ENCODE data around the gene MBD2.
"Not testable (repeated sequence)": the region's sequence is repeated elsewhere in the genome, so short reads cannot be mapped to it uniquely, and the experiment has no call there.

Gene MBD2

DNA sequence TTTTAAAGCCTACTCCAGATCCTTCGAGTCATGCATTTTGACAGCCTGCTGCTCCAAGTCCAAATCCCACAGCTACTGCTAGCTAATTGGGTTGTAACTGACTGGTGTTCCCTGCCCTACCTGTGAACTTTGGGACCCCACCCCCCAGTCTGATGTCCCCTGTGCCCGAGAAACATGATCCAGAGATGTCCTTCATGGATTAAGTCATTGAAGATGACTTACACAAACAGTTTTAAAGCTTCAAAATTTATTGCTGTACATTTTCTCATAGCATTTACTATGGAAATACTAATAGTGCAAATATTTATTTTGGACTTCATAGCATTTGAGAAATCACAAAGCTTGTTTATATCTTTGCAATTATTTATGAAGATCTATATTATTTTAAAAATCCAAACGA is 73.1 kb downstream of the MBD2 start:
- in situ Hi-C loops (cut with HindIII; ENCODE audit: low sequenced_read_pairs), result no loop called here

DNA sequence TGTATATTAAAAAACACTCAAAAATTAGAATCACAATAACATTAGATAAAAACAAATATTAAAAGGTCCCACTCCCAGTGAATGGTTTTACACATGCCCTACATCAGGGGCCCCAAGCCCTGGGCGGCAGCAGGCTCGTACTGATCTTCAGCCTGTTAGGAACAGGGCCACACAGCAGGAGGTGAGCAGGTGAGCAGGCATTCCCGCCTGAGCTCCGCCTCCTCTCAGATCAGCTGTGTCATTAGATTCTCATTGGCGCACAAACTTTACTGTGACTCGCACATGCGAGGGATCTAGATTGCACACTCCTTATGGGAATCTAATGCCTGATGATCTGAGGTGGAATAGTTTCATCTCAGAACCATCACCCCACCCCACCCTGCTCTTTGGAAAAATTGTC is 74.2 kb downstream of the MBD2 start:
- in situ Hi-C loops (cut with HindIII; ENCODE audit: low sequenced_read_pairs), result no loop called here

GRCh38 chr18:54149078-54149697 is 75.3 kb downstream of the MBD2 start:
- in situ Hi-C loops (cut with HindIII; ENCODE audit: low sequenced_read_pairs), result no loop called here

- in situ Hi-C loops (cut with HindIII; ENCODE audit: low sequenced_read_pairs), result no loop called here
Observed at GRCh38 chr18:54148678-54149077, 75.8 kb downstream of the MBD2 start.

GRCh38 chr18:54148151-54148550 is 76.3 kb downstream of the MBD2 start:
- in situ Hi-C loops (cut with HindIII; ENCODE audit: low sequenced_read_pairs), result no loop called here

DNA sequence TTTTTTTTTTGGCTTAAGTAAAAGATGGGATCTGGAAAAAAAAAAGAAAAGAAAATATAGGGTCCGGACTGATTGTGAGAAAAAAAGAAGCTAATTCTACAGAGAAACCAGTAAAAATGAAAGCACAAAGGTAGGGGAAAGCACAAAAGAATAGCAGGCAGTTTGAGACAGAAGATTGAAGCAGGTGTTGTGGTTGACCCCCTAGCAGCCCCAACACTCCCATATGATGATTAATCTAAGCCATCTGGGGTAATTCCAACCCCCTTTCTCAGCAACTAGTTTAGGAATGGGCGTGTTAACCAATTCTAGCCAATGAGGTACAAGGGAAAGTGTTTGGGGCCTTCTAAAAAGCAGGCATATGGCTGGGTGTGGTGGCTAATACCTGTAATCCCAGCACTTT is 77.0 kb downstream of the MBD2 start:
- in situ Hi-C loops (cut with HindIII; ENCODE audit: low sequenced_read_pairs), result no loop called here

- in situ Hi-C loops (cut with HindIII; ENCODE audit: low sequenced_read_pairs), result no loop called here
Observed at GRCh38 chr18:54141041-54141608, 83.3 kb downstream of the MBD2 start.

DNA sequence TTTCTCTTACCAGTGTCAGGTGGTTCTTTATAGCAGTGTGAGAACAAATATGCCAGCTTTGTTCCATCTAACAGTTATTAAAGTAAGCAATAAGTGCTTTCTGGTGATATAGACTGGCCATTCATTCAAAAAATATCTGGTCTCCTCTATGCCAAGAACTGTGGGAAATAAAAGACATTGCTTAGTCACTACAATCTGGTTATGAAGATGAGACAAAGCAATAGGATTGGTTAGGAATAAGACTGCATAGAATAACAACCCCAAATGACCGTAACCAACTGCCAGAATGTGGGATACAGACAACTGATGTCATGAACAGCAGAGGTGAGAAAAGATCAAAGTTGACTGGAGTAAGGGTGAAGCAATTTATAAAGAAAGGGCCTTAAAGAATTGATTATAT is 83.8 kb downstream of the MBD2 start:
- in situ Hi-C loops (cut with HindIII; ENCODE audit: low sequenced_read_pairs), result no loop called here

DNA sequence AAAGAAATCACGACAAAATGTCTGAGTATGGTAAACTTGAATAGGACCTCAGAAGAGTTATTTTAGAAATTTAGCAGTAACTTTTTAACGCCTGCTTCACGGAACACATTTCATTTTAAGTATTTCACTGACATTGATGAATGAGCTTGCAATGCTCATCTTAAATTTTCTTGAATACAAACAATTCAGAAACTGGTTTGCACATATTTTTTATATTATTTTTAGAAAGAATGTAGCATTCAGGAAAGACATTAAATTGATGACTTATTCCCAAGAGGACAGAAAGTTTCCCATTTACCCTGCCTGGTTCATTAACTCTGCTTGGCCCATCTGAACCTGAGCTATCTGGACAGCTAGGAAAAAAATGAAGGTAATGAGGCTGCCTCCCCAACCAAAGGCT is 89.3 kb downstream of the MBD2 start:
- in situ Hi-C loops (cut with HindIII; ENCODE audit: low sequenced_read_pairs), result no loop called here

DNA sequence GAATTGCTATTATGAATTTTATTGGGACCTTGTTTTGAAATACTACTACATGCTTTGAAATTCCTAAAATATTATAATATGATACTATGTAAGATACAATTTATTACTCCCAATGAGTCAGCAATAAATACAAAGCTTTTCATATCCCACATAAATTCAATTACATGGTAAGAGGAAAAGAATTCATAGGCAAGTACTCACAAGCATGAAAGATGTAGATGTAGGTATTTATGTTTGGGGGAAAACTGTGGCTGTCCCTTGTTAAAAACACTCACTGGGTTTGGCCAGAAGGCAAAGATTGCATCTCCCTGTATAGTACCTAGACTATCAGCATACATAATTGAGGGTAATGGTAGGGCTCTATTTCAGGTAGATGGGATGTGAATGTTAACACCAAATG is 90.4 kb downstream of the MBD2 start:
- in situ Hi-C loops (cut with HindIII; ENCODE audit: low sequenced_read_pairs), result no loop called here

- in situ Hi-C loops (cut with HindIII; ENCODE audit: low sequenced_read_pairs), result no loop called here
Observed at GRCh38 chr18:54130631-54131030, 93.8 kb downstream of the MBD2 start.

- in situ Hi-C loops (cut with HindIII; ENCODE audit: low sequenced_read_pairs), result no loop called here
Observed at GRCh38 chr18:54130177-54130576, 94.3 kb downstream of the MBD2 start.

- in situ Hi-C loops (cut with HindIII; ENCODE audit: low sequenced_read_pairs), result no loop called here
Observed at GRCh38 chr18:54129448-54130067, 94.9 kb downstream of the MBD2 start.

DNA sequence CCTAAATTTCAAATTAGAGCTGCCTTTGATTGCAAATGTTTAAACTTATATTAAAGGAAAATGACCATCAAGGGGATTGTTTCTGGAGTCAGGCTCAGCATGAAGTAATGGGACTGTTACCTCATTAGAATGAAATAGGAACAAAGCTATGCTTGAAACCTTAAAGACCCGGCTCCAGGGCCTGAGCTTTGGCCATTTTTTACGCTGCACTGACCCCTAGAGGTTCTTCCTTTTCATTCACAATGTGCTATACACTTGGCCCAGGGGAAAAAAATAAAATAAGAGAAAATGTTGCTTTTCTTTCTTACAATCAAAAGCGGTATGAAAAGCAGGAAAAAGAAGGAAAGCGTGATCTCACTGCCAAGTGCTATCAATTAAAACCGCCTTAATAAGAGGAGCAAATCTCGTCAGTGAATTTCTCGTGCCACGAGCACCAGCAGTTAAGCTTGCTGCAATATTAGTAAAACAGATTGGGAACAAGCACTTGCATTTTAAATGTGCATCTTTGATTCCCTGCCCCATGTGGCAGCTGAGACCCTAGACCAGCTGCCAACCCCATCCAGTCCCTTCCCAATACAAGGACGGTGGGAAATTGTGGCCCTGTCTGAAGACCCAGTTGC is 96.6 kb downstream of the MBD2 start:
- in situ Hi-C loops (cut with HindIII; ENCODE audit: low sequenced_read_pairs), result no loop called here

DNA sequence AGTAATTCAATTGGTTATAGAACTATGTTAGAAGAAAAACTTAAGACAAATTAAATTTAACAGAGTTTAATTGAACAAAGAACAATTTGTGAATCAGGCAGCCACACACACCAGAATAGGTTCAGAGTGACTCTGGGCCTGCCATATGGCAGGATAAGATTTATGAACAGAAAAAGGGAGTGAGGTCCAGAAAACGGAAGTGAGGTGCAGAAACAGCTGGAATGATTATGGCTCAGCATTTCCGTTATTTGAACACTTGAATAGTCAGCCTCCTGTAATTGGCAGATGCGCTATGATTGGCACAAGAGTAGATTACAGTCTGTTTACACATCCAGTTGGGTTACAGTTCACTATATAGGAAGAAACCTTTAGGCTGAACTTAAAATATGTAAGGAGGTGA is 99.0 kb downstream of the MBD2 start:
- in situ Hi-C loops (cut with HindIII; ENCODE audit: low sequenced_read_pairs), result no loop called here

DNA sequence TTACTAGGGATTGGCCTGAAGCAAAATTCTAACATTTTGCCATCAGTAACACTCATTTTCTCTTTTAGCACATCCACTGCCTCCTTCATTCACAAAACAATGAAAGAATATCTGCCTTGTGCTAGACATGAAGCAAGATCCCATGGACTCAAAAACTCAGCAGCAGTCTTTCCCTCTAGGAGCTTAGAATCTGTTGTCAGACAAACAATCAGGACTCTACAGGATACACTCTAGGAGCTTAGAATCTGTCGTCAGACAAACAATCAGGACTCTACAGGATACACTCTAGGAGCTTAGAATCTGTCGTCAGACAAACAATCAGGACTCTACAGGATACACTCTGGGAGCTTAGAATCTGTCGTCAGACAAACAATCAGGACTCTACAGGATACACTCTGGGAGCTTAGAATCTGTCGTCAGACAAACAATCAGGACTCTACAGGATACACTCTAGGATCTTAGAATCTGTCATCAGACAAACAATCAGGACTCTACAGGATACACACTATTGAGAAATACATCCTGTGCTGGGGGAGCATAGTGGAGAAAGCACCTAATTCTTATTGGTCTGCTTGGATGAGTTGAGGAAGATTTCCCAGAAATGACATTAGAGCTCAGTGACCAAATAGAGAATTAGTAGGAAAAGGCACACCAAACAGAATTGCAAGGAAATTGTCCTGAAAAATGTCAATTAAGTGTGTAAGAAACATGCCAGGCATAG is 100.6 kb downstream of the MBD2 start:
- in situ Hi-C loops (cut with HindIII; ENCODE audit: low sequenced_read_pairs), result not testable (repeated sequence)

- in situ Hi-C loops (cut with HindIII; ENCODE audit: low sequenced_read_pairs), result no loop called here
Observed at GRCh38 chr18:54119524-54120019, 104.9 kb downstream of the MBD2 start.

- in situ Hi-C loops (cut with HindIII; ENCODE audit: low sequenced_read_pairs), result no loop called here
Observed at GRCh38 chr18:54117853-54118773, 106.4 kb downstream of the MBD2 start.

- in situ Hi-C loops (cut with HindIII; ENCODE audit: low sequenced_read_pairs), result no loop called here
Observed at GRCh38 chr18:54116541-54117257, 107.8 kb downstream of the MBD2 start.

DNA sequence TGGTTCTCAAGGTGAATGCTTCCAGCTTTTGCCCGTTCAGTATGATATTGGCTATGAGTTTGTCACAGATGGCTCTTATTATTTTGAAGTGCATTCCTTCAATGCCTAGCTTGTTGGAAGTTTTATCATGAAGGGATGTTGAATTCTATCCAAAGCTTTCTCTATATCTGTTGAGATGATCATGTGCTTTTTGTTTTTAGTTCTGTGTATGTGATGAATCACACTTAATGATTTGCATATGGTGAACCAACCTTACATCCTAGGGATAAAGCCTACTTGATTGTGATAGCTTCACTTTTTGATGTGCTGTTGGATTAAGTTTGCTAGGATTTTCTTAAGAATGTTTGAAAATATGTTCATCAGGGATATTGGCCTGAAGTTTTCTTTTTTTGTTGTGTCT is 112.1 kb downstream of the MBD2 start:
- in situ Hi-C loops (cut with HindIII; ENCODE audit: low sequenced_read_pairs), result no loop called here

Measured in DLD1 (cell line).